Measurements from ENCODE around the gene KRTAP9-2. TPM values are rescaled to one million over a fixed set of nuclear protein-coding genes. Genes with fewer than 3 reads are reported as not detected.
"Not testable (repeated sequence)": the region's sequence is repeated elsewhere in the genome, so short reads cannot be mapped to it uniquely, and the experiment has no call there.

The KRTAP9-2 gene
- polyA plus RNA-seq (2012; ENCODE audit: insufficient read depth, insufficient read length) = not detected

DNA sequence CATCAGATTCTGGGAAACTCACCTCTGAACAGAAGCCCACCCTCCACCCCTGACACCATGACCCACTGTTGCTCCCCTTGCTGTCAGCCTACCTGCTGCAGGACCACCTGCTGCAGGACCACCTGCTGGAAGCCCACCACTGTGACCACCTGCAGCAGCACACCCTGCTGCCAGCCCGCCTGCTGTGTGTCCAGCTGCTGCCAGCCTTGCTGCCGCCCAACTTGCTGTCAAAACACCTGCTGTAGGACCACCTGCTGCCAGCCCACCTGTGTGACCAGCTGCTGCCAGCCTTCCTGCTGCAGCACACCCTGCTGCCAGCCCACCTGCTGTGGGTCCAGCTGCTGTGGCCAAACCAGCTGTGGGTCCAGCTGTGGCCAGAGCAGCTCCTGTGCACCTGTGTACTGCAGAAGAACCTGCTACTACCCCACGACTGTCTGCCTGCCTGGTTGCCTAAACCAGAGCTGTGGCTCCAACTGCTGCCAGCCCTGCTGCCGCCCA lies at the start of gene KRTAP9-2:
Gene KRTAP9-2 (plus strand): TSS at position 51 of the 498 bp plus-strand sequence. CDS start 7 bp downstream, at position 58.
- DNase-seq (ENCODE audit: low read depth, low spot score); H3K4me3 ChIP-seq (ENCODE audit: low read length): not testable (repeated sequence)

GRCh38 chr17:41176744-41177387 lies 49.6 kb upstream of the KRTAP9-2 start:
- DNase-seq (ENCODE audit: low read depth, low spot score) = no peak
- H3K4me3 ChIP-seq (ENCODE audit: low read length) = no peak overlapping the region

- no peak within 1 kb of the TSS for H3K4me3 ChIP-seq (ENCODE audit: low read length)
- no peak for DNase-seq (ENCODE audit: low read depth, low spot score)
These were observed 48.6 kb upstream of the KRTAP9-2 start, which contains the start of gene KRTAP4-2 for GRCh38 chr17:41177727-41178271. Gene KRTAP4-2, minus strand, starts transcription at chr17:41178221. Its CDS starts 57 bp downstream, at chr17:41178164.

- DNase-seq (ENCODE audit: low read depth, low spot score) = no peak
- no peak overlapping the region for H3K4me3 ChIP-seq (ENCODE audit: low read length)
These were observed 48.1 kb upstream of the KRTAP9-2 start for GRCh38 chr17:41178341-41178740.

DNA sequence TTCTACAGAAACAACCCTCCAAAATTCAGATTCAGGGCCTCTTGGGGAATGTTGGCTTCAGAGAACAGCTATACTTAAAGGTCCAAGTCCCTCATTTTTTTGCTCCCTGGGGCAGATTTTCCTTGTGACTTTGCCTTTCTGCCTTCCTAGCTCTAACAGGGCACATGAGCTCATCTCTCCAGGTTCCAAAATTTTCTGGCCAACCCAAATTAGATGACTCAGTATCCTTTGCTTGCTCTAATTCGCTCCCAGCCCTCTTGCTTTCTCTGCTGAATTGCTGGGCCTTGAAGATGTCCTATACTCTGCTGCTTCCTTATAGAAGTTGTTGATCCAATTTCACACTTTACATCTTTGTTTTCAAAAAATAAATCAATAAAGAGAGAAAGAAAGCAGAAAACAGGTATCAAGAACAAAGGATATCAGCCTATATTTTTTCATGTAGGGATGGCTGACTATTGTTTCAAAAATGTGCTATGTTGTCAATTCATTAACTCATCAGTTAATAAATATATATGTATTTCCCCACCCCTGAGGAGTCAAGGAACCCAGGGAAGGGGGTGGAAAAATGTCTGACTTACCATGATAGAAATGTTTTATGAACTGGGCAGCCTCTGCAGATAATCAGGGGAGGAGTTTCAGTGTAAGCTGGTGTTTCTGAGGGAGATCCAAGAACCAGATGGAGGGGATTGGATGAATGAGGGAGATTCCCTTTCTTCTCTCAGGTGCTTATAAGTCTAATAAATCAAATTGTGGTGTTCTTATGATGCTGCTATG lies 47.4 kb upstream of the KRTAP9-2 start:
- no peak for DNase-seq (ENCODE audit: low read depth, low spot score)
- no peak overlapping the region for H3K4me3 ChIP-seq (ENCODE audit: low read length)

DNA sequence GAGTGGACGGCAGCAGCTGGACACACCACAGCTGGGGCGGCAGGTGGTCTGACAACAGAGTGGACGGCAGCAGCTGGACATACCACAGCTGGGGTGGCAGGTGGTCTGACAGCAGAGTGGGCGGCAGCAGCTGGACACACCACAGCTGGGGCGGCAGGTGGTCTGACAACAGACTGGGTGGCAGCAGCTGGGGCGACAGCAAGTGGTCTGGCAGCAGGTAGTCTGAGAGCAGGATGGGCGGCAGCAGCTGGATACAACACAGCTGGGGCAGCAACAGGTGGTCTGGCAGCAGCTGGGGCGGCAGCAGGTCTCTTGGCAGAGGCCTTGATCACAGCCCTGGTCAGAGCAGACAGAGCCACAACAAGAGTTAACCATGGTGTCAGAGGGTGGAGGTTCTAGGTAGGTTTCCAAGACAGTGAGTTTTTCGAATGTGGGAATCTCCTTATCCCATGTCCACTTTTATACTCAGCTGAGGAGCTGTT lies 41.9 kb upstream of the KRTAP9-2 start, which contains the start of gene KRTAP4-1:
Gene KRTAP4-1 (minus strand): TSS at position 432 of the 482 bp plus-strand sequence. CDS start 57 bp downstream, at position 375.
- H3K4me3 ChIP-seq (ENCODE audit: low read length) = no peak within 1 kb of the TSS
- DNase-seq (ENCODE audit: low read depth, low spot score) = no peak

- DNase-seq (ENCODE audit: low read depth, low spot score) = no peak
- H3K4me3 ChIP-seq (ENCODE audit: low read length) = no peak overlapping the region
These were observed 41.4 kb upstream of the KRTAP9-2 start for GRCh38 chr17:41185001-41185400.

- DNase-seq (ENCODE audit: low read depth, low spot score) = no peak
- H3K4me3 ChIP-seq (ENCODE audit: low read length) = no peak overlapping the region
These were observed 39.6 kb upstream of the KRTAP9-2 start for GRCh38 chr17:41186872-41187271.

GRCh38 chr17:41189837-41190318 lies 36.6 kb upstream of the KRTAP9-2 start, which contains the start of gene KRTAP9-1:
Gene KRTAP9-1, plus strand, starts transcription at chr17:41189887. Its CDS starts 0 bp downstream, at chr17:41189887.
- not testable (repeated sequence) for H3K4me3 ChIP-seq (ENCODE audit: low read length); DNase-seq (ENCODE audit: low read depth, low spot score)

- DNase-seq (ENCODE audit: low read depth, low spot score) = no peak
- no peak overlapping the region for H3K4me3 ChIP-seq (ENCODE audit: low read length)
These were observed 36.1 kb upstream of the KRTAP9-2 start for GRCh38 chr17:41190328-41190727.

- DNase-seq (ENCODE audit: low read depth, low spot score) = no peak
- no peak overlapping the region for H3K4me3 ChIP-seq (ENCODE audit: low read length)
These were observed 30.4 kb upstream of the KRTAP9-2 start for GRCh38 chr17:41196068-41196467.

- DNase-seq (ENCODE audit: low read depth, low spot score) = no peak
These were observed 26.9 kb upstream of the KRTAP9-2 start for GRCh38 chr17:41199421-41200078.

DNA sequence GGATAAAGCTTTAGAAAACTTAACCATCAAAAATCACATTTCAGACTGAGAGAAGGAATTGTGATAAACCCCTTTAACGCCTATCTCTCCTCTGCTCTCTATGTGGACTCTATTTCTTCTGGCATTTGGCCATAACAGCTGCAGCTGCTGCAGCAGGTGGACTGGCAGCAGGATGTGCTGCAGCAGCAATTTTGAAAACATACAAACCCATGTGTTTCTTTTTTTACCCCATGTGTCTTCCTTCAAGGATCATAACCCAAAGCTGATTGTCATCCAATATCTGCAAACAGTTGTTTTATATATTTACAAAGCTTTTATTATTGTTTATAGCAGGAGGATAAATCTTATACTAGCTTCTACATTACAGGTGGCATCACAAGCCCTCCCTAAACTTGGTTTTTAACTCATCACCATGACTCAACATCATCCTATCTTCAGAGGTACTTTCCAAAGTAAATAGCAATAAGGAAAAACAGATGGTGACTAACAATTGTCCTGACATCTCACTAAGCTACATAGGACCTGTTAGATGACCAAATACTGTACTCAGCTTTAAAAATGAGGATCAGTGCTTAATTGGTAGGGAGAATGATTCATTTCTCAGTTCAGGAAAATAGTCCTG lies 14.5 kb upstream of the KRTAP9-2 start:
- no peak for DNase-seq (ENCODE audit: low read depth, low spot score)
- H3K4me3 ChIP-seq (ENCODE audit: low read length) = no peak overlapping the region

More at GRCh38 chr17:41199421-41200078, 26.9 kb upstream of the KRTAP9-2 start:
- H3K4me3 ChIP-seq (ENCODE audit: low read length) = no peak overlapping the region

DNA sequence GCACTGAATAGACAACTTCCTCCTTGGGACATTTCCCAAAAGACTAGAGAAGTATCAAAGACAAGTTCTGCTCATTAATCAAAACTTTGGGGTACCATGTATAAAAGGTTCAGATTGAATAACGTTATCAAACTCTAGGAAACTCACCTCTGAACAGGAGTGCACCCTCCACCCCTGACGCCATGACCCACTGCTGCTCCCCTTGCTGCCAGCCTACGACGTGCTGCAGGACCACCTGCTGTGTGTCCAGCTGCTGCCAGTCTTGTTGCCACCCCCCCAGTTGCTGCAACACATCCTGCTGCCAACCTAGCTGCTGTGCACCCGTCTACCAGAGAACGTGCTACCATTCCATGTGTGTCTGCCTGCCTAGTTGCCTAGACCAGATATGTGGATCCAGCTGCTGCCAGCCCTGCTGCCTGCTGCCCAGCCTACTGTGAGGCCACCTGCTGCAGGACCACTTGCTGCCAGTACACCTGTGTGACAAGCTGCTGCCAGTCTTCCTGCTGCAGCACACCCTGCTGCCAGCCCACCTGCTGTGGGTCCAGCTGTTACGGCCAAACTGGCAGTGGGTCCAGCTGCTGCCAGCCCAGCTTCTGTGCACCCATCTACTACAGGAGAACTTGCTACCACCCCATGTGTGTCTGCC lies 13.8 kb upstream of the KRTAP9-2 start:
- no peak overlapping the region for H3K4me3 ChIP-seq (ENCODE audit: low read length)
- no peak for DNase-seq (ENCODE audit: low read depth, low spot score)

DNA sequence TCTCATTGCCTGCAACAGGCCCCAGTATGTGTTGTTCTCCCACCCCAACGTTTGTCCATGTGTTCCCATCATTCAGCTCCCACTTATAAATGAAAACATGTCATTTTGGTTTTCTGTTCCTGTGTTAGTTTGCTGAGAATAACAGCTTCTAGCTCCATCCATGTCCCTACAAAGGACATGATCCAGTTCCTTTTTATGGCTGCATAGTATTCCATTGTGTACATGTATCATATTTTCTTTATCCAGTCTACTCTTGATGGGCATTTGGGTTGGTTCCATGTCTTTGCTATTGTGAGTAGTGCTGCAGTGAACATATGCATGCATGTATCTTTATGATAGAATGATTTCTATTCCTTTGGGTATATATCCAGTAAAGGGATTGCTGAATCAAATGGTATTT lies 10.8 kb upstream of the KRTAP9-2 start:
- H3K4me3 ChIP-seq (ENCODE audit: low read length) = no peak overlapping the region
- no peak for DNase-seq (ENCODE audit: low read depth, low spot score)

GRCh38 chr17:41223821-41224220 lies 2.6 kb upstream of the KRTAP9-2 start:
- no peak overlapping the region for H3K4me3 ChIP-seq (ENCODE audit: low read length)
- no peak for DNase-seq (ENCODE audit: low read depth, low spot score)

DNA sequence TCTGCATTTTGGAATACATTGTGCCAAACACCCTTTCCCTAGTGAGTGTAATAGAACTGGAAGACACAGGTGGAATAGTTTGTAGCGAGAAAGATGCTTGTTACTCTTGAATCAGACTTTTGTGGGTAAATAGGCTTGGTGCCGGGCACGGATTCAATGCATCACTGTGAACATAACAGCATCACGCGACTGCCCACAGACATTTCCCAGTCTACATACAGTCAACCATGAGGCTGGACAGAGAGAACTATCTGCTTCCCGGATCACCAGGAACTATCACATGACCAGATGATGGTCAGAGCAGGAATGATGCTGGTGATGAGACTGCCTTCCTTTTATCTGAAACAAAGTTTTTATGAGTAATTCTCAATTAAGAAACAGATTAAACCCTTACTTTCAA lies 397 bp upstream of the KRTAP9-2 start:
- H3K4me3 ChIP-seq (ENCODE audit: low read length) = no peak overlapping the region
- no peak for DNase-seq (ENCODE audit: low read depth, low spot score)

DNA sequence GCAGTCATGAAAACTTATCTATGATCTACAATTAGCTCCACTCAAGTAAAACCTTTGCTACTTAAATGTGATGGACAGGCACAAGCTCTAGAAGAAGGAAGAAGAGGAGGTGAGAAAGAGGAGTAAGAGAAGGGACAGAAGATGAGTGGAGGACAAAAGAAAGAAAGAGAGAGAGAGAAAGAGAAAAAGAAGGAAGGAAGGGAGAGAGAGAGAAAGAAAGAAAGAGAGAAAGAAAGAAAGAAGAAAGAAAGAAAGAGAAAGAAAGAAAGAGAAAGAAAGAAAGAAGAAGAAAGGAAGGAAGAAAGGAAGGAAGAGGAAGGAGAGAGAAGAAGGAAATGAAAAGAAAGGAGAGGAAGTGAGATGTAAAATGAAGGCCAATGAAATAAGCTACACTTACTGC lies 3.6 kb downstream of the KRTAP9-2 start:
- no peak overlapping the region for H3K4me3 ChIP-seq (ENCODE audit: low read length)
- DNase-seq (ENCODE audit: low read depth, low spot score) = no peak
